A549 (cell line): ENCODE results near the gene RAB3GAP1. TPM values are rescaled to one million over a fixed set of nuclear protein-coding genes. Genes with fewer than 3 reads are reported as not detected.
A peak's percentile ranks its signal among the peaks of the same experiment; 100 is the strongest.

ENCODE experiments used
- ATAC-seq, 2 experiments: fragments of 200-7000 bp in 1 of 2; fragments of >200 bp in 1 of 2; cut with Nextera tagmentation in 1 of 2; cut with Tn5 transposase in 1 of 2; 3 replicates each; pipeline versions ENCODE4 v1.8.0 to v1.9.1; 2018 to 2020; ENCODE audit warnings: mild to moderate bottlenecking in 1 of 2, moderate library complexity in 1 of 2
- CTCF ChIA-PET: fragments of 300-600 bp; sonication (Branson Sonifier 250); formaldehyde crosslinking; extraction: SDS; loops from one replicate; lab custom pipeline; 2021; ENCODE audit warnings: antibody characterized with exemption, inconsistent platforms; lab: Yijun Ruan, JAX
- POLR2A ChIA-PET: fragments of 350-600 bp; formaldehyde crosslinking; extraction: SDS; loops from one replicate; lab custom pipeline; 2021; ENCODE audit warnings: antibody characterized with exemption, inconsistent platforms; lab: Yijun Ruan, JAX
- DNase-seq, 2 experiments: peaks; one replicate each; pipeline versions ENCODE4 v3.0.0 to v3.0.0-alpha.2; 2011 to 2016; ENCODE audit warnings: low read depth in 1 of 2, low spot score in 1 of 2
- FAIRE-seq: peaks from 2 replicates; lab custom pipeline; 2011; peaks lifted over from hg19 to GRCh38; lab: Jason Lieb, UNC
- H3K27ac ChIP-seq, 2 experiments: fragments of >200 bp; sonication (Bioruptor Twin); formaldehyde crosslinking; 3 replicates each; pipeline ENCODE4 v1.5.1; 2016 to 2017
- H3K4me1 ChIP-seq: fragments of >200 bp; sonication (Bioruptor Twin); formaldehyde crosslinking; 3 replicates; pipeline ENCODE4 v1.6.1; 2016
- H3K4me2 ChIP-seq: fragments of >200 bp; sonication (Bioruptor Twin); formaldehyde crosslinking; 3 replicates; pipeline ENCODE4 v1.6.1; 2016
- H3K4me3 ChIP-seq: fragments of >200 bp; sonication (Bioruptor Twin); formaldehyde crosslinking; 3 replicates; pipeline ENCODE4 v1.5.1; 2016
- H3K9me3 ChIP-seq: fragments of >200 bp; sonication (Bioruptor Twin); formaldehyde crosslinking; 3 replicates; pipeline ENCODE4 v1.6.1; 2016
- BHLHE40 ChIP-seq: IDR thresholded peaks from 2 replicates; pipeline ENCODE4 v1.6.1; 2012; ENCODE audit warnings: low read depth, low read length, inconsistent platforms
- CBX2 ChIP-seq: fragments of 200-600 bp; sonication (generic); IDR thresholded peaks from 2 replicates; pipeline ENCODE4 v1.6.1; 2016; ENCODE audit warnings: low read depth, mild to moderate bottlenecking, borderline replicate concordance
- CEBPB ChIP-seq, 2 experiments: fragments of >200 bp in 1 of 2; sonication (Bioruptor Twin) in 1 of 2; formaldehyde crosslinking in 1 of 2; IDR thresholded peaks; 2 replicates each; pipeline ENCODE4 v1.6.1; 2012 to 2016
- EHF ChIP-seq: fragments of 250-450 bp; sonication (Bioruptor Pico); IDR thresholded peaks from 2 replicates; pipeline ENCODE4 v1.5.0; 2020; ENCODE audit warnings: mild to moderate bottlenecking
- FOSL2 ChIP-seq, 2 experiments: fragments of 450-650 bp in 1 of 2; fragments of >200 bp in 1 of 2; sonication (Bioruptor Twin) in 1 of 2; formaldehyde crosslinking; IDR thresholded peaks; 2 replicates each; pipeline versions ENCODE4 v1.5.0 to v1.6.1; 2016 to 2020; ENCODE audit warnings: mild to moderate bottlenecking in 1 of 2, moderate library complexity in 1 of 2
- FOXS1 ChIP-seq: fragments of 250-450 bp; sonication (Bioruptor Pico); IDR thresholded peaks from 2 replicates; pipeline ENCODE4 v1.5.0; 2020; ENCODE audit warnings: mild to moderate bottlenecking, moderate library complexity
- HDAC2 ChIP-seq: fragments of 200-600 bp; sonication (generic); IDR thresholded peaks from 2 replicates; pipeline ENCODE4 v1.6.1; 2016
- HOXB13 ChIP-seq: fragments of 250-450 bp; sonication (Bioruptor Pico); IDR thresholded peaks from 2 replicates; pipeline ENCODE4 v1.5.0; 2020; ENCODE audit warnings: low read depth, mild to moderate bottlenecking, moderate library complexity
- KDM5A ChIP-seq: fragments of 200-600 bp; sonication (generic); IDR thresholded peaks from 2 replicates; pipeline ENCODE4 v1.6.1; 2016; ENCODE audit warnings: antibody characterized with exemption, mild to moderate bottlenecking
- MAFK ChIP-seq: fragments of 450-650 bp; IDR thresholded peaks from 2 replicates; pipeline ENCODE4 v1.6.1; 2014; ENCODE audit not compliant: partially characterized antibody
- NFE2L2 ChIP-seq: fragments of 150-350 bp; conservative IDR thresholded peaks from 2 replicates; pipeline ENCODE4 v1.6.1; 2014; ENCODE audit warnings: low read length
- POLR2AphosphoS2 ChIP-seq: conservative IDR thresholded peaks from 2 replicates; pipeline ENCODE4 v1.6.1; 2012; ENCODE audit warnings: low read length, improper control_type of control experiment, inconsistent platforms
- RARB ChIP-seq: fragments of 250-450 bp; sonication (Bioruptor Pico); IDR thresholded peaks from 2 replicates; pipeline ENCODE4 v1.8.0; 2021; ENCODE audit warnings: mild to moderate bottlenecking, moderate library complexity
- RCOR1 ChIP-seq: fragments of 150-350 bp; IDR thresholded peaks from 2 replicates; pipeline ENCODE4 v1.6.1; 2014; ENCODE audit warnings: antibody characterized with exemption, low read length, low read depth
- RFX5 ChIP-seq: fragments of 450-650 bp; IDR thresholded peaks from 2 replicates; pipeline ENCODE4 v1.7.1; 2014; ENCODE audit warnings: antibody characterized with exemption, mild to moderate bottlenecking, moderate library complexity
- SREBF2 ChIP-seq: fragments of 450-650 bp; IDR thresholded peaks from 2 replicates; pipeline ENCODE4 v1.6.1; 2014; ENCODE audit warnings: mild to moderate bottlenecking, moderate library complexity
- WGBS: methylation state at CpG from one replicate; pipeline ENCODE4 v1.1.6; 2017; ENCODE audit errors: missing lambda C conversion rate; 5-methylcytosine and 5-hydroxymethylcytosine counted together
- polyA plus RNA-seq, 4 experiments: library from polyadenylated mRNA; depleted of rRNA in 3 of 4; stranded (reverse); fragments of >200 nt; fragmentation: RNase III in 1 of 4; extraction: RNeasy Plus Mini Kit Qiagen cat#74134 plus additional on column Dnase treatment in 1 of 4; gene quantifications; 2 replicates in 3 of 4; 3 replicates in 1 of 4; pipeline ENCODE4 v1.2.3, GENCODE V29; 2011 to 2017
- TF ChIP-seq, protein P1 (sequence below): fragments of 200-600 bp; sonication (generic); IDR thresholded peaks from 2 replicates; pipeline ENCODE4 v1.6.1; 2016; ENCODE audit warnings: antibody characterized with exemption, mild to moderate bottlenecking, moderate library complexity
- TF ChIP-seq, protein P2 (sequence below): fragments of >200 bp; sonication (Bioruptor Twin); formaldehyde crosslinking; IDR thresholded peaks from 3 replicates; pipeline ENCODE4 v1.6.1; 2016

The RAB3GAP1 gene
- polyA plus RNA-seq, 2 of the 4 experiments (the other 2 are of a cell fraction) = 29.7 to 44.6 TPM

- Histone ChIP-seq H3K9me3 (no peaks in the 10 kb centered on the region), H3K27ac (no peak overlapping the region), H3K4me3 (no peak overlapping the region), H3K4me1 (no peaks in the 10 kb centered on the region), H3K4me2 (no peak overlapping the region)
- CTCF ChIA-PET = interaction anchor here (0.6 to 3.0 kb wide), 2 partner anchors 17 to 42 kb away, joined by 3 to 16 read pairs; no protein-coding TSS in a partner anchor
- no peak for ATAC-seq
- no peak for FAIRE-seq
- TF ChIP-seq NFE2L2 (peak; percentile 53), FOSL2 (IDR thresholded peaks at IDR 0.05) (no peak), FOSL2 (CRISPR knock-in tag; IDR thresholded peaks at IDR 0.05) (no peak), MAFK (peak; percentile 76), FOXS1 (CRISPR knock-in tag) (no peak)
- peak in 1 of 2 experiments; percentile 2 for DNase-seq
- WGBS = 89% methylated on average over 1 of the region's 1 CpG
- POLR2A ChIA-PET = no interaction called here
These were observed 30.5 kb upstream of the RAB3GAP1 start for GRCh38 chr2:135021618-135022017.

DNA sequence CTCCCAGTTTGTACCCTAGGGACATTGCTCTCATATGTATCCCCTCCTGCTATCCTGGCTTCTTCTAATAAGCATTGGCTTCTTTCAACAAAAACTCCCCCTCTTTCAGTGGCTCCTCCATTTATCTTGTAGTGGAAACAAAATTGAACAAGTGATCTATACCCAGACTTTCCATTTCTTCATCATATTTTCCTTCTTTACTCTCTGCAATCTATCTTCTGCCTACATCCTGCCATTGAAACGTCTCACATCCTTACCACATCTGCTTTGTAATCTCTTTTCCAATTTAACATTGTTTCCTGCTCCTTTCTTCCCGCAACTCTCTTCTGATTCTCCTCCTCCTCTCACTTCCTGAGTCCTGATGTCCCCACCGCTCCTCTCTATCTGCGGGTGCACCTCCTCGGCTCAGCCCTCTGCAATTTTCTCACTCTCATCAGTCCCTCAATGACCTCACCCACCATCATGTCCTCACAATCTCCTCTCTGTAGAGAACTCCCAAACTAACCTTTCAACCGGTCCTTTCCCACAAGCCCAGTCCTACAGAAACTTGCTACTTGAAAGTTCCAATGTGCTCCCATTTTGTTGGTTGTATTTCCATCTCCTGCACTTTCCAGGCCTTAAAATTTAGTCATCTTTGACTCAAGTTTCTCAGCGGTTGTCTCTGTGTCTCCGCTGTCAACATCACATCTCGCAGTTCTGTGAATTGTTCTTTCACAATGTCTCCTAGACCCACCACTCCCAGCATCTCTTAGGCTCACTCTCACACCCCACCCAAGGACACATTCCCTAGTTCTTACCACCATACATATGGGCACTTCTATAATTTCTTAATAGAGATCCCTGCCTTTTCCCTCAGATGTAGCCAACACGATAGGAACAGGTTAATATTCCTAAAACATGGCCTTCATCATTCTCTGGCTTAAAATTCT, 28.9 kb upstream of the RAB3GAP1 start:
- ATAC-seq (no peak), DNase-seq (no peak), FAIRE-seq (no peak)
- 79% methylated on average over 10 of the region's 10 CpGs for WGBS
- CTCF ChIA-PET = interaction anchor here (1.0 to 3.0 kb wide), 4 partner anchors 9 to 19 kb away, joined by 3 to 16 read pairs (median 5); no protein-coding TSS in a partner anchor
- no peak overlapping the region for H3K4me2 ChIP-seq
- no peak overlapping the region for H3K4me3 ChIP-seq
- TF ChIP-seq SREBF2 (no peak), EHF (CRISPR knock-in tag) (no peak), RCOR1 (no peak), CBX2 (no peak), FOXS1 (CRISPR knock-in tag) (no peak), RFX5 (no peak), BHLHE40 (no peak), FOSL2 (IDR thresholded peaks at IDR 0.05) (no peak), FOSL2 (CRISPR knock-in tag; IDR thresholded peaks at IDR 0.05) (no peak), HOXB13 (CRISPR knock-in tag) (no peak), KDM5A (no peak), NFE2L2 (no peak), POLR2AphosphoS2 (no peak), RARB (CRISPR knock-in tag) (no peak), CEBPB (IDR thresholded peaks at IDR 0.05) (no peak), HDAC2 (no peak)
- TF ChIP-seq, protein P1, sequence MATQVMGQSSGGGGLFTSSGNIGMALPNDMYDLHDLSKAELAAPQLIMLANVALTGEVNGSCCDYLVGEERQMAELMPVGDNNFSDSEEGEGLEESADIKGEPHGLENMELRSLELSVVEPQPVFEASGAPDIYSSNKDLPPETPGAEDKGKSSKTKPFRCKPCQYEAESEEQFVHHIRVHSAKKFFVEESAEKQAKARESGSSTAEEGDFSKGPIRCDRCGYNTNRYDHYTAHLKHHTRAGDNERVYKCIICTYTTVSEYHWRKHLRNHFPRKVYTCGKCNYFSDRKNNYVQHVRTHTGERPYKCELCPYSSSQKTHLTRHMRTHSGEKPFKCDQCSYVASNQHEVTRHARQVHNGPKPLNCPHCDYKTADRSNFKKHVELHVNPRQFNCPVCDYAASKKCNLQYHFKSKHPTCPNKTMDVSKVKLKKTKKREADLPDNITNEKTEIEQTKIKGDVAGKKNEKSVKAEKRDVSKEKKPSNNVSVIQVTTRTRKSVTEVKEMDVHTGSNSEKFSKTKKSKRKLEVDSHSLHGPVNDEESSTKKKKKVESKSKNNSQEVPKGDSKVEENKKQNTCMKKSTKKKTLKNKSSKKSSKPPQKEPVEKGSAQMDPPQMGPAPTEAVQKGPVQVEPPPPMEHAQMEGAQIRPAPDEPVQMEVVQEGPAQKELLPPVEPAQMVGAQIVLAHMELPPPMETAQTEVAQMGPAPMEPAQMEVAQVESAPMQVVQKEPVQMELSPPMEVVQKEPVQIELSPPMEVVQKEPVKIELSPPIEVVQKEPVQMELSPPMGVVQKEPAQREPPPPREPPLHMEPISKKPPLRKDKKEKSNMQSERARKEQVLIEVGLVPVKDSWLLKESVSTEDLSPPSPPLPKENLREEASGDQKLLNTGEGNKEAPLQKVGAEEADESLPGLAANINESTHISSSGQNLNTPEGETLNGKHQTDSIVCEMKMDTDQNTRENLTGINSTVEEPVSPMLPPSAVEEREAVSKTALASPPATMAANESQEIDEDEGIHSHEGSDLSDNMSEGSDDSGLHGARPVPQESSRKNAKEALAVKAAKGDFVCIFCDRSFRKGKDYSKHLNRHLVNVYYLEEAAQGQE = no peak
- TF ChIP-seq, protein P2, sequence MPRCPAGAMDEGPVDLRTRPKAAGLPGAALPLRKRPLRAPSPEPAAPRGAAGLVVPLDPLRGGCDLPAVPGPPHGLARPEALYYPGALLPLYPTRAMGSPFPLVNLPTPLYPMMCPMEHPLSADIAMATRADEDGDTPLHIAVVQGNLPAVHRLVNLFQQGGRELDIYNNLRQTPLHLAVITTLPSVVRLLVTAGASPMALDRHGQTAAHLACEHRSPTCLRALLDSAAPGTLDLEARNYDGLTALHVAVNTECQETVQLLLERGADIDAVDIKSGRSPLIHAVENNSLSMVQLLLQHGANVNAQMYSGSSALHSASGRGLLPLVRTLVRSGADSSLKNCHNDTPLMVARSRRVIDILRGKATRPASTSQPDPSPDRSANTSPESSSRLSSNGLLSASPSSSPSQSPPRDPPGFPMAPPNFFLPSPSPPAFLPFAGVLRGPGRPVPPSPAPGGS = no peak
- no peak overlapping the region for H3K27ac ChIP-seq
- H3K4me1 ChIP-seq = no peaks in the 10 kb centered on the region
- POLR2A ChIA-PET = no interaction called here
- H3K9me3 ChIP-seq = no peaks in the 10 kb centered on the region
